ENCODE data around the gene FSCN2.
"Not testable (repeated sequence)": the region's sequence is repeated elsewhere in the genome, so short reads cannot be mapped to it uniquely, and the experiment has no call there.

FSCN2 gene

DNA sequence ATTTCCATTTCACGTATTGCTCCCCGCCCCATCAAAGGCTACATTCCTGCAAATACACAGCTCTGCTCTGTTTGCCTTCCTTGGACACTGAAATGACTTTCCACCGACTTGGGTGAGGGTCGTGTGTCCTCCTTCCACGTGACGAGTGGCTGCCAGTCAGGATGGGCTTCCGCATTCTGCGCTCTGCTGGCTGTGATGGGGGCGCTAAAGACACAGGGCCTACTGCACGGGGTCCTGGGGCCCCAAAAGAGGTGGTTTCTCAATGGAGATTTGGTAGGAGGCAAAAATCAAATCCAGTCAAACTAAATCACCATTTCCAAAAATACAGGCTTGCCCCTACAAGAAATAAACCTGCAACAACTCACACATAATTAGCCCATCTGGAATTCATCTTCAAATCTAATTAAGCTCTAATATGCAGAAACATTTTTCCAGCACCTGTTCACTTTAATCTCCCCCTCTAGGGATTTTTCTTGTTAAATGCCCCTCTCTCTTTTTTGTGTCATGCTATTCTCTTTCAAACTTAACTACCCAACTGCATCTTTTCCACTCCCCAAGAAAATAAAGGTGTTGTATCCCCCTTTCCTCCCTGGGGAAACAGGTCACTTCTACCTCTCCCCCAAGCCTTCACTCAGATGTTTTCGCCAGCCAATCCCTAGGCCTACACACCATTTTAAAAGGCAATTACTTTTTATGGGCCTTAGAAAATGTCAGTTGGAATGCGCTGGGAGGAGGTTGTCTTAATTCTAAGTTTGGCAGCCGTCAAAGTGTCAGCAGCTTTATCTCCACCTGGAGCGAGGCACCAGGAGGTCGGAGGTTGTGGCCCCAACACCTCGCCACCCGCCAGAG lies 45.8 kb downstream of the FSCN2 start:
- no peak for FAIRE-seq
- no peak for DNase-seq (ENCODE audit: insufficient read length, low spot score)

DNA sequence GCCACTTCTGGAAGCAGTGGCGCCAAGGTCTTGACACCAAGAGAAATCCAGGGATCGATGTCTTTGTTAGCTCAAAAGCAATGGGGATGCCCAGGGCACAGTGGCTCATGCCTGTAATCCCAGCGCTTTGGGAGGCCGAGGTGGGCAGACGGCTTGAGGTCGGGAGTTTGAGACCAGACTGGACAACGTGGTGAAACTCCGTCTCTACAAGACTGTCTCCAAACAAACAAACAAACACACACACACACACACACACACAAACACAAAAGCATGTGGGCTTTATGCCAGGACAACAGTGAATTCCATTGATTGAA lies 46.4 kb downstream of the FSCN2 start:
- FAIRE-seq (no peak), DNase-seq (ENCODE audit: insufficient read length, low spot score) (no peak)

GRCh38 chr17:81575836-81576235 lies 47.7 kb downstream of the FSCN2 start:
- DNase-seq (ENCODE audit: insufficient read length, low spot score) (no peak), FAIRE-seq (no peak)

GRCh38 chr17:81576621-81577277 lies 48.6 kb downstream of the FSCN2 start:
- DNase-seq (ENCODE audit: insufficient read length, low spot score) (no peak), FAIRE-seq (no peak)

DNA sequence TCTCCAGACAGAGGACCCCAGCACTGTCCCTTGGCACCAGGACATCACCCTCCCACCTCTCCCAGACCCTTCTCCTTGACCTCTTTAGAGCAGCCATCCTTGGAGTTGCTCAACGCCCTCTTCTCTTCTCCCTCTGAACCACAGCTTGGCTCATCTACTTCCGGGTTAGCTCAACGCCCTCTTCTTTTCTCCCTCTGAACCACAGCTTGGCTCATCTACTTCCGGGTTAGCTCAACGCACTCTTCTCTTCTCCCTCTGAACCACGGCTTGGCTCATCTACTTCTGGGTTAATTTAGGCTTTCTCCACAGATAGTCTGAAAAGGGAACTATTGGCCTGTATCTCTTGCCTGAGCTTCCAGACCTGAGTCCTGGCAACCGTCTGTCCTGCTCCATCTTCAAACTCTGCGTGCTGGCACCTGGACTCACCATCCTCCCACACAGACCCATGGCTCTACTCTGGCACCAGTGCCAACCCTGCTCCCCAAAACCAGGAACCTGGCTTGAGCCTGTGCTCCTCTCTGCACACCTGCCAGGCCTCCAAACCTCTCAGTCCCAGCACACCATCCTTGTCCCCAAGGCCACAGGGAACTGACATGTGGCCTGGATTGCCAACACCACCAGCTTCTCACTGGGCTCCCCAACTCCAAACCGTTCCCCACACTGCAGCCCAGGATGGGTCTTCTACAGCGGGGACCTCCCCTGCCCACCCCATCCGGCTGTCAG lies 49.3 kb downstream of the FSCN2 start:
- DNase-seq (ENCODE audit: insufficient read length, low spot score) (no peak), FAIRE-seq (no peak)

DNA sequence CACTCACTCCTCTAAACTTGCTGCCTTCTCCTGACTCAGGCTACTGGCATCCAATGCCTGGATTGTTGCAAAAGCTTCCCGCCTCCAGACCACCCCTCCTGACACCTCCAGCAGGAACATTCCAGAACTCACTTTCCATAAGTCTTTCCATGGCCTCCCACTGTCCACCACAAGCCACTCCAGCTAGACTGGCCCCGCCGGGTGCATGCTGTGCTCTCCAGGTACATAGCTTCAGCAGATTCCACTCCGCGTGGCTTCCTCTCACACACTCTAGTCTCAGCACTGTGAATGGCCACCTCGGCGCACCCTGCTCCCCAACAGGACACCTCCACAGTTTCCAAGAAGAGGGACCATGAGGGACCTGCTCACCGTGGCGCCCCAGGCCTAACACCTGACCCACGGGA lies 49.9 kb downstream of the FSCN2 start:
- DNase-seq (ENCODE audit: insufficient read length, low spot score) (no peak), FAIRE-seq (no peak)

GRCh38 chr17:81578561-81579225 lies 50.5 kb downstream of the FSCN2 start:
- no peak for FAIRE-seq
- DNase-seq (ENCODE audit: insufficient read length, low spot score), result no peak

GRCh38 chr17:81579298-81579697 lies 51.1 kb downstream of the FSCN2 start:
- DNase-seq (ENCODE audit: insufficient read length, low spot score), result no peak
- no peak for FAIRE-seq

DNA sequence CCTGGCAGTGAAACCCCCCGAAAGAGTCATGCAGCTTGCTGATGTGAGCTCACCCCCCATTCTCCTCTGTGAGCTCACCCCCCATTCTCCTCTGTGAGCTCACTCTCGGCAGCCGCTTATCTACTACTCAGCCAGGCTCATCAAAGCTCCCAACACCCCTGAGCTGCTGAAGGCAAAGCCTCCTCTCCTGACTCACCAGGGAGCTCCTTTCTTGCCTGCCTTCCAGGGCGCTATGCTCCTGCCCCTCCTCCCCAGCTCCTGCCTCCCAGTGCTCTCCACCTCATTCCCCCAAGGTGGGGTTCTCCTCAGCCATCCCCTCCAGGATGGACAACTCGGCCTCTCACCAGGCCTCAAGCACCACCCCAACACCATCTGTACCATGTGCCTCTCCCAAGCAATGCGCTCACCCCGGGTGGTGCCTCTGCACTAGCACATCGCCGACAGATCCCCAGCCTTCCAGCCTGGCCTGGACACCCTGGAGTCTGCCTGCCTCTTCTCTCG lies 51.7 kb downstream of the FSCN2 start:
- DNase-seq (ENCODE audit: insufficient read length, low spot score) (no peak), FAIRE-seq (no peak)

GRCh38 chr17:81580481-81580880 lies 52.3 kb downstream of the FSCN2 start:
- FAIRE-seq (no peak), DNase-seq (ENCODE audit: insufficient read length, low spot score) (no peak)

DNA sequence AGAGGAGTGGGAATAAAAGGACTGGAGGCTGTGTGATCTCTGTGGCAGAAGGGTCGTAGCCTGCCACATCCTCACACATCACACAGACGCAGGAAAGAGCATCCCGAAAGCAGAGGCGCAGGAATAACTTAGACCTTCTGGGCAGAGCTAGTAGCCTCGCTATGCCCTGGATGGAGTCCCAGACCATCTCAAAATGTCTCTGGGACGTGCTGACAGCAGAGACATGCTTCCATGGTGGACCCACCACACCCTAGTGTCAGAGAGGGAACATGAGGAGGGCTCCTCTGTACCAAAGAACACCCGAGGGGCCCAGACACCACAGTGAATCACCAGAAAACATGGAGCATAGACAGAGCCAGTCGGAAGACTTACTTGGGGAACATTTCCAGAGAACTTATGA lies 53.6 kb downstream of the FSCN2 start:
- no peak for FAIRE-seq

DNA sequence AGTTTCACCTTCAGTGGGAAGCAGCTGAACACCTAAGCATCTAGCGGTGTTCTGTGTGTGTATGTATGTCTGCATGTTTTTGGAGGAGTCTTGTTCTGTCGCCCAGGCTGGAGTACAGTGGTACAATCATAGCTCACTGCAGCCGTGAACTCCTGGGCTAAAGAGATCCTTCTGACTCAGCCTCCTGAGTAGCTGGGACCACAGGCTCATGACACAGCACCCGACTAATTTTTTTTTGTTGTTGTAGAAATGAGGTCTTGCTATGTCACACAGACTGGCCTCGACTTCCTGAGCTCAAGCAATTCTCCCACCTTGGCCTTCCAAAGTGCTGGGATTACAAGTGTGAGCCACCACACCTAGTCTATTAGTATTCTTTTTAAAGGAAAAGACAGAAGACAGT lies 54.2 kb downstream of the FSCN2 start:
- no peak for DNase-seq (ENCODE audit: insufficient read length, low spot score)
- FAIRE-seq, result no peak

More for the DNA sequence above, 53.6 kb downstream of the FSCN2 start:
- no peak for DNase-seq (ENCODE audit: insufficient read length, low spot score)

DNA sequence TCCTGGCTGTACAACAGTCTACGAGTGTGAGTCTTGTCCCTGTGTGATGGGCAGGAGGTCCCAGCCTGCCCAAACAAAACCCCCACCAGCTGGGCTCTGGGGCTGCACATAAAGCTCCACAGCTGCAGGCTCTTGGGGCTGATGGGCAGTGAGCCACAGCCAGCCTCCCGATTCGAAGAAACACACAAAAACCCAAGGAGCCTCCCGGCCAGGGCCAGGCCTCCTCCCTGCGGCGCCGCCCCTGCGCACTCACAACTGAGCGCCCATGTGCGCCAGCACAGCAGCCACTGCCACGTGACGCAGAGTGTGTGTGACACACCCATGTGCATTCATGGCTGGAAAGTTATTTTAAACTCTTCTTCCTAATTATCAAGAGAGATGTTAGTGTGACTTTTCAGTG lies 54.6 kb downstream of the FSCN2 start:
- DNase-seq (ENCODE audit: insufficient read length, low spot score) (no peak), FAIRE-seq (no peak)

GRCh38 chr17:81583589-81584342 lies 55.6 kb downstream of the FSCN2 start:
- no peak for FAIRE-seq
- DNase-seq (ENCODE audit: insufficient read length, low spot score), result no peak

DNA sequence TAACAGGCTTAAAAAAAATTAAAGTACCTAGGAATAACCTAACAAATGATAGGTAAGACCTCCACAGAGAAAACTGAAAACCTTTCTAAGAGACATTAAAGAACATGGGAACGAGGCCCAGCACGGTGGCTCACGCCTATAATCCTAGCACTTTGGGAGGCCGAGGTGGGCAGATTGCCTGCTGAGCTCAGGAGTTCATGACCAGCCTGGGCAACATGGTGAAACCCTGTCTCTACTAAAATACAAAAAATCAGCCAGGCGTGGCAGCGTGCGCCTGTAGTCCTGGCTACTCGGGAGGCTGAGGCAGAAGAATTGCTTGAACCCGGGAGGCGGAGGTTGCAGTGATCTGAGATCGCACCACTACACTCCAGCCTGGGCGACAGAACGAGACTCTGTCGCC lies 56.6 kb downstream of the FSCN2 start:
- not testable (repeated sequence) for DNase-seq (ENCODE audit: insufficient read length, low spot score); FAIRE-seq

DNA sequence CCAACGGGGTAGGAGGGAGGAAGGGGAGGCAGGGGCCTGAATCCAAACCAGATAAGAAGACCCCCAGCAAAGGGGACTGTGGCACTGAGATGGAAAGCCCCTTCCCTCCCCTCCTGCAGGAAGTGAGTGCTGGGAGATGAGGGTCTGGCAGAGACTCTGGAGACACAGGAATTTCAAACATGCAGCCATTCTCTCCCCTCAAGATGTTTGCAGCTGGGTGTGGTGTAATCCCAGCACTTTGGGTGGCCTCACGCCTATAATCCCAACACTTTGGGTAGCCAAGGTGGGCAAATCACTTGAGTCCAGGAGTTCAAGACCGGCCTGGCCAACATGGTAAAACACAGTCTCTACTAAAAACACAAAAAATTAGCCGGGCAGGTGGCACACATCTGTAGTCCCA lies 57.9 kb downstream of the FSCN2 start:
- DNase-seq (ENCODE audit: insufficient read length, low spot score) (no peak), FAIRE-seq (no peak)

Measured in GM19239 (cell line).